HUES48 (cell line): Measurements from ENCODE around the gene DNAL4.

Experiments used
- H3K27ac ChIP-seq: one replicate; pipeline ENCODE4 v1.7.0; 2013; ENCODE audit warnings: low read depth, low read length, inconsistent platforms
- H3K27me3 ChIP-seq: 2 replicates; pipeline ENCODE4 v1.6.1; 2013; ENCODE audit warnings: mild to moderate bottlenecking, low read length; ENCODE audit not compliant: control insufficient read depth, insufficient read depth
- H3K36me3 ChIP-seq: 2 replicates; pipeline ENCODE4 v1.6.1; 2013; ENCODE audit warnings: low read length; ENCODE audit not compliant: control insufficient read depth, insufficient read depth
- H3K4me1 ChIP-seq: 2 replicates; pipeline ENCODE4 v1.6.1; 2013; ENCODE audit warnings: mild to moderate bottlenecking, low read length; ENCODE audit not compliant: control insufficient read depth, insufficient read depth
- H3K4me3 ChIP-seq: 2 replicates; pipeline ENCODE4 v1.5.1; 2013; ENCODE audit warnings: mild to moderate bottlenecking, low read depth, low read length
- H3K9ac ChIP-seq: 2 replicates; pipeline ENCODE4 v1.6.1; 2013; ENCODE audit warnings: mild to moderate bottlenecking, low read depth, low read length, moderate library complexity
- H3K9me3 ChIP-seq: 2 replicates; pipeline ENCODE4 v1.6.1; 2013; ENCODE audit warnings: low read length; ENCODE audit not compliant: control insufficient read depth, insufficient read depth

Gene DNAL4

DNA sequence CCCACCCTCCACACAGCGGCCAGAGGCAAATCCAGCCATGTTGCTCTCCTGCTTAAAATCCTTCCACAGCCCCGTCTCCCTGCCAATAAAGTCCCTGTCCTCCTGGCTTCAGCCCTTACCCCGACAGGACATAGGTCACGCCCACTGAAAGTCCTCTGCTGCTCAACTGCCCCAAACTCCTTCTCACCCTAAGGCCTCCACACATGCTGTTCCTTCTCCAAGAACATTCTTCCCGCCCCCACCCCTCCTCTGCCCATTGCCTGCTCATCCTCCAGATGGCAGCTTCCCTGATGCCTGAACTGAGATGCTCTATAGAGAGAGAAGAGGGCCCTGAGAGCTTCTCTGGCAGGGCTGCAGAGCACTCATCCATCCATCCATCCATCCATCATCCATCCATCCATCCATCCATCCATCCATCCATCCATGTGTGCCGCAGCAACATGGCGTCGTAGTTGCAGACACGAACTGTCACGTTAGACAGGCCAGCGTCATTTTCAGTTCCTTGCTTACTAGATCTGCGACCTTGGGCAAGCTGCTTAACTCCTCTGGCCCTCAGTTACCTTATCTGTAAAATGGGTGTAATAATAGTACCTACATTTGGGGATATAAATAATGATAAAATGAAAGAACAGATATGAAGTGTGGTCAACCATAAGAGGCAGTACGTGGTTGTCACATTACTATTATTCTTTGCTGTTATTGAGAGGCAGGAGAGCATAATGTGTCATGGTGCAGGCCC is 40.4 kb upstream of the DNAL4 start:
- Histone ChIP-seq H3K36me3 (no peaks in the 10 kb centered on the region), H3K4me1 (peaks cover 12% of the 10 kb centered on the region), H3K9me3 (no peaks in the 10 kb centered on the region), H3K27ac (no peak overlapping the region), H3K4me3 (no peak overlapping the region), H3K9ac (no peak overlapping the region), H3K27me3 (no peaks in the 10 kb centered on the region)

DNA sequence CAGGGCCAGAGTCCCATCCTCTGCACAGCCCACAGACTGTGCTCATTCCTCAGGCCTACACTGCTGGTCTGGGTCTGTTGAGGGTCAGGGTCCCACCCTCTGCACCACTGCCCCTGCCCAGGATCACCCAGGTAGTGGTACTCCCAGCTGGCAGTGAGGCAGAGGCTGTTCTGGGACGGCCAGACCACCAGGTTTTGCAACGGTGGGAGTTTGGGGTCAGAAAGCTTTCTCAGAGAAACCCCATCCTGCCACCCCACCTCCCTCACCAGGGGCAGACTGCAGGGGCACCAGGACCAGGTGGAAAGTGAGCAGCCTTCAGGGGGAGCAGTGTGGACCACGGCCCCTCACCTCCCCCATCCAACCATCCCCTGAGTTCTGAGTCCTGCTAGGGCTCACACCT is 39.1 kb upstream of the DNAL4 start:
- no peak overlapping the region for H3K9ac ChIP-seq
- no peaks in the 10 kb centered on the region for H3K36me3 ChIP-seq
- H3K4me3 ChIP-seq: no peak overlapping the region
- no peak overlapping the region for H3K27ac ChIP-seq
- H3K4me1 ChIP-seq: peaks cover 12% of the 10 kb centered on the region
- no peaks in the 10 kb centered on the region for H3K9me3 ChIP-seq
- H3K27me3 ChIP-seq: no peaks in the 10 kb centered on the region

- Histone ChIP-seq H3K4me3 (no peak overlapping the region), H3K27me3 (no peaks in the 10 kb centered on the region), H3K9ac (no peak overlapping the region), H3K36me3 (no peaks in the 10 kb centered on the region), H3K9me3 (no peaks in the 10 kb centered on the region), H3K4me1 (peaks cover 12% of the 10 kb centered on the region), H3K27ac (no peak overlapping the region)
Observed at GRCh38 chr22:38832005-38832978, 38.3 kb upstream of the DNAL4 start.

DNA sequence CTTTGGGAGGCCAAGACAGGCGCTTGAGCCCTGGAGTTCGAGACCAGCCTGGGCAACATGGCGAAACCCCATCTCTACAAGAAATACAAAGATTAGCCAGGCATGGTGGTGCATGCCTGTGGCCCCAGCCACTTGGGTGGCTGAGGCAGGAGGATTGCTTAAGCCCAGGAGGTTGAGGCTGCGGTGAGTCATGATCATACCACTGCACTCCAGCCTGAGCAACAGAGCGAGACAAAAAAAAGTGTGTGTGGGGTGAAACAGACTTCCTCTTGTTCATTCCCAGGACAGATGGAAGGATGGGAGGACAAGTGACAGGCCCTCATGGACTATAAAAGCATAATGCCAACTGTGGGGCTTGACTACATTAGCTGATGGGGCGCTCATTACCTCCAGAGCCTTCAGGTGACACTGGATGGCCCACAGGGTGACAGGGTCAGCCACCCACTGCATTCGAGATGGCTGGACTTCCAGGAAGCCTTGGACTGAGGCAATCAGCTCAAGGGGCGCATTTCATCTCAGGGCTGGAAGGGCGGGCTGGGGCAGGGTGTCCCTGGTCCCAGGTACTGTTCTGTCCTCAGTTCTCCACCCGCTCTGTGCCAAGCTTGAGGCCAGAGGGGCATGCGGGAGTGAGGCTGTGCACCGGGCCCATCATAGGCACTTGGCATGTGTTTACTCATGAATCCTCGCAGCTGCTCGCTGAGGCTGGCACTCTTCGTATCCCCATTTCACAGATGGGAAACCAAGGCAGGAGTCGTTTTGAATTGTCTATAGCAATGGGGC is 37.4 kb upstream of the DNAL4 start:
- H3K9ac ChIP-seq: no peak overlapping the region
- no peaks in the 10 kb centered on the region for H3K9me3 ChIP-seq
- H3K4me1 ChIP-seq: peaks cover 11% of the 10 kb centered on the region
- H3K4me3 ChIP-seq: no peak overlapping the region
- H3K27ac ChIP-seq: no peak overlapping the region
- no peaks in the 10 kb centered on the region for H3K27me3 ChIP-seq
- no peaks in the 10 kb centered on the region for H3K36me3 ChIP-seq

GRCh38 chr22:38830845-38831108 is 36.8 kb upstream of the DNAL4 start:
- peaks cover 5% of the 10 kb centered on the region for H3K4me1 ChIP-seq
- H3K27me3 ChIP-seq: no peaks in the 10 kb centered on the region
- no peak overlapping the region for H3K9ac ChIP-seq
- H3K27ac ChIP-seq: no peak overlapping the region
- H3K36me3 ChIP-seq: no peaks in the 10 kb centered on the region
- H3K4me3 ChIP-seq: no peak overlapping the region
- H3K9me3 ChIP-seq: no peaks in the 10 kb centered on the region

DNA sequence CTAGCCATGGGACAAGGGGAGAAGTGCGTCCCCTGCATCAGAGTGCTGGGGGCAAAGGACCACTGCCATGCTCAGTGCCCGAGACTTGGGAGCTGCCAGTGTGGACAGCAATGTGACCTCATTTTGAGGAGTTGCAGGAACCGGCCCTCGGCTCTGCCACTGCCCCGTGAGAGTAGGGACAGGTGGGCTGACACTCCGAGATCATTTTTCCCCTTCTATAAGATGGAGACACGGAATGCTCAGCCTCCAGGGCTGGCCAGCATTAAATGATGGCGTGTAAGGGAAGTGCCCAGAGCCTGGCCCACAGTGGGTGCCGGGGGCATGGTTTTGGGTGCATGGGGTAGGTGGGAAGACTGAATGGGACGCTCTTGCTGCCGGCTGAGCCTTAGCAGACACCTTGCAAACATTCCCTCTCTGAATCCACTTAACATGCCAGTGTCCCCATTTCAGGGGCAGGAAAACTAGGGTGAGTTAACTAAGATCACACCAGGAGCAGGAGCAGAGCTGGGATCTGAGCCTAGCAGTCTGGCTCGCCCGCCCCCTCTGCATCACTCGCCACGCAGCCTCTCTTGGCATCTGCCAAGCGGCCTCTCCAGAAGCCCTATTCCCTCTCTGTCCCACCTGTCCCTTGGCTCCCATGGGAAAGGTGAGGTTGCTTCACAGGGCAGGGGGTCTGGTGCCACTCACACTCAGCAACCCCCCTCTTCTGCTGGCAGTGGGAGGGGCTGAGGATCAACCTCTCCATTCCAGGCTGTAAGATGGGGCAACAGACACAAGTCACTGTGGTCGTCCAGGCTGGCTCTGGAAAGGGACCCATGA is 36.3 kb upstream of the DNAL4 start:
- H3K9ac ChIP-seq: no peak overlapping the region
- H3K9me3 ChIP-seq: no peaks in the 10 kb centered on the region
- no peak overlapping the region for H3K4me3 ChIP-seq
- H3K27me3 ChIP-seq: no peaks in the 10 kb centered on the region
- no peak overlapping the region for H3K27ac ChIP-seq
- 0 out of 2 replicates have a peak, but pooled peaks cover under 1% of the 10 kb centered on the region for H3K4me1 ChIP-seq
- no peaks in the 10 kb centered on the region for H3K36me3 ChIP-seq

DNA sequence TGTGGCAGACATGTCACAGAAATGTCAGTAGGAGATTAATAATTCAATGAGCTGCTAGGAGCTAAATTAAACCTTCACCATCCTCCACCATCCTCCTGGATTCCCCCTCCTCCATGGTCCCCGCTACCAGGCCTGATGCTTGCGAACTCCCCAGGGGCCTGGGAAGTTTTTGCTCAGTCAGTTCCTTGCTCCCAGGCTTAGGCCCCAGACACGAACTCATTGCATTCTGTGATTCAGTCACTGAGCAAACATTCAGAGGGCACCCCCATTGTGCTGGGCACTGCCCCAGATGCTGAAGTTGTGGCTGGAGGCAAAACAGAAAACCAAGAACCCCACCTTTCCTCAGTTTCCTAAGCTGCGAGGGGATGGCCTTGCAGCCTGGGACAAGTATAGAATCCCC is 35.5 kb upstream of the DNAL4 start:
- no peak overlapping the region for H3K9ac ChIP-seq
- no peaks in the 10 kb centered on the region for H3K27me3 ChIP-seq
- H3K9me3 ChIP-seq: no peaks in the 10 kb centered on the region
- H3K27ac ChIP-seq: no peak overlapping the region
- H3K36me3 ChIP-seq: no peaks in the 10 kb centered on the region
- H3K4me3 ChIP-seq: no peak overlapping the region
- H3K4me1 ChIP-seq: no peaks in the 10 kb centered on the region

DNA sequence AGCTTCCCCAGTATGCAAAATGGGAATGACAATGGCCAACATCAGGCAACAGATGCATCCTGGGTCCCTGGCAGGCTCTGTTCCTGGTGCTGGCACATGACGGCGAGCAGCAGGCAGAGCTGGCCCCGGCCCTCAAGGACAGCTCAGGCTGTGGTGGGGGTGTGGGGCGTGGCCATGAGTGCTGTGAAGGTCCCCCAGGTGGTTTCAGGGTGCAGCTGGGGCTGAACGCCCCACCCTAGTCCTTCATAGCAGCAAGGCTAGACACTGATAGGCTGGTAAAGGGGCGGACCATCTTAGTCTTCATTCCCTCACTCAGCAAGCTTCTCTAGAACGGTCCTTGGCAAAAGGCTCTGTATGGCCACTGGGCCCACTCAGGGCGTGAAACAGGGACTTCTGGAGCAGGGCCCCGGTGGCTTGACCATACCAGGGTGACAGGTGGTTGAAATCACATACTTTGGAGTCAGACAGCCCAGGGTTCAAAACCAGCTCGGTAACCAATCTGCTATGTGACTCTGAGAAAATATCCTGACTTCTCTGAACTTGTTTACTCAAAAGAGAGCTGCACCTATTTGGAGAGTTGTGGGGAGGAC is 34.8 kb upstream of the DNAL4 start:
- Histone ChIP-seq H3K9me3 (no peaks in the 10 kb centered on the region), H3K4me1 (no peaks in the 10 kb centered on the region), H3K9ac (no peak overlapping the region), H3K36me3 (no peaks in the 10 kb centered on the region), H3K27ac (no peak overlapping the region), H3K27me3 (no peaks in the 10 kb centered on the region), H3K4me3 (no peak overlapping the region)

DNA sequence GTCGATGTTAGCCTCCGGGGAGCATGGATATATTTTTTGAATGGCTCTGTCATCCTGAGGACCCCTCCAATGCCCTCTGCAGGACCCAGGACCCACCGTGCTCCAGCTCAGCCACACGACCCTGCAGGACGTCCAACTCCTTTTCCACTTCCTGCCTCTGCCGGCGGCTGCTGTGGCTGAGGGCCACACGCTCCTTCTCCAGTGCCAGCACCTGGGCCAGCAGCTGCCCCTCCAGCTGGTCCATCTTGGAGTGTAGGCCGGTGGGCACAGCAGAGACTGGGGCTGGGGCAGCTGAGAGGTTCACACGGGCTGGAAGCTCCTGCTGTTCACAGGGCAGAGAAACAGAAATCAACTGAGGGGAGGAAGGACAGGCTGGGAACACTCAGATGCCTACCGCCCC is 34.2 kb upstream of the DNAL4 start:
- no peak overlapping the region for H3K9ac ChIP-seq
- no peak overlapping the region for H3K27ac ChIP-seq
- H3K4me1 ChIP-seq: no peaks in the 10 kb centered on the region
- no peaks in the 10 kb centered on the region for H3K27me3 ChIP-seq
- no peaks in the 10 kb centered on the region for H3K36me3 ChIP-seq
- H3K9me3 ChIP-seq: no peaks in the 10 kb centered on the region
- H3K4me3 ChIP-seq: no peak overlapping the region

DNA sequence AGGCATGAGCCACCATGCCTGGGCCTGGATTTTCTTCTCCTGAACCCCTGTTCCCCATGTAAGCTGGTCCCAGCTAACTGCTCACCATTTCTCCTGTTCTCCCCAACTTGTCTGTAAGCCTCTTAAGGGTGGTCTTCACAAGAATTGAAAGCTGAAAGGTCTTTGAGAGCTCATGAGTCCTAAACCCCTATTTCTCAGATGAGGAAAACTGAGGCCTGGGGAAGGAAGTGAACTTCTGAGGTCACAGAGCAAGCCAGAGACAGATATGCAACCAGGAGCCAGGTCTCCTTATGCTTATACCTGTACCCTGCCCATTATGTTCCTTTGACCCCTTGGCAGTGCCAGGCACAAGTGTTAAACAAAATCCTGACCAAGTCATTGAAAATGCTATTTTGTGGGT is 33.6 kb upstream of the DNAL4 start:
- no peak overlapping the region for H3K27ac ChIP-seq
- no peaks in the 10 kb centered on the region for H3K27me3 ChIP-seq
- H3K9me3 ChIP-seq: no peaks in the 10 kb centered on the region
- no peaks in the 10 kb centered on the region for H3K4me1 ChIP-seq
- no peak overlapping the region for H3K4me3 ChIP-seq
- no peaks in the 10 kb centered on the region for H3K36me3 ChIP-seq
- no peak overlapping the region for H3K9ac ChIP-seq
